A549 treated with CORT108297 at 1 μM for 4 hours (cell line): ENCODE results near the gene RMI1. TPM values are rescaled to one million over a fixed set of nuclear protein-coding genes. Genes with fewer than 3 reads are reported as not detected.

Source experiments
- total RNA-seq: library from RNA; stranded (reverse); fragments of 200-300 nt; extraction: Qiagen RNA extraction; gene quantifications from 5 replicates; pipeline ENCODE4 v1.2.3, GENCODE V29; 2022

The RMI1 gene
- 9.4 to 15.5 TPM (median 11.0 TPM) in 5 replicates for total RNA-seq

DNA sequence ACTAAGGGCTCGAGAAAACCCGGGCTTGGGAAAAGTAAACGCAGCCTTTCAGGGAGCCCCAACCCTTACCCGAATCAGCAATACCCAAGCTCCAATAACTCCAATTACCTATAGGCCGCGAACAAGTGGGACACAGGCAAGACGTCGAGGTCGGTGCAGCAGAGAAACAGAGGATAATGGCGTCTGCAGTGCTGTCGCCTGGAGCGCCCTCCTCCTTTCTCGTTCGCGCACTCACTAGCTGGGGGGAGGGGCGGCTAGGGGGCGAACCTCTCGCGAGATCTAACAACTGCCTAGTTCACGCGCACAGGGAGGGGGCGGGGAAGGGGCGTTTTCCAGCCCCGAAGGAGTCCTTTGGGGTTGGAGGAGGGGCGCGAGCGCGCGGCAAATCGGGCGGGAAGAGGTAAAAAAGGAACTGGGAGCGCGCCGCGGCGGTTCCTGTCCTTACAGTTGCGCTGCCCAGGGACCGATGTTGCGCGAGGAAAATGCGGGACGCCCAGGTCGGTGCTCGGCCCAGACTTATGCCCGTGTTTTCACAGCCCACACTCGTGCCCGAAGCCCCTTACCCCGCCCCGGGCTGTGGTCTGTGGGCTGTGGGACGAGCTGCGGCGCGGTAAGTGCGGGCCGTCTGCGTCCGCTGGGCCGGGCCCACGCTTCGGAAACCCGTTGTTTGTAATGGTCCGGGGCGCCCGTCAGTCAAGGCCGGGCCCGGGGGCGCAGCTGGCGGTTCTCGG, at the start of gene RMI1:
Gene RMI1, plus strand, starts transcription at position 411 of the 731 bp plus-strand sequence. CDS start 20,182 bp downstream, outside the sequence.

DNA sequence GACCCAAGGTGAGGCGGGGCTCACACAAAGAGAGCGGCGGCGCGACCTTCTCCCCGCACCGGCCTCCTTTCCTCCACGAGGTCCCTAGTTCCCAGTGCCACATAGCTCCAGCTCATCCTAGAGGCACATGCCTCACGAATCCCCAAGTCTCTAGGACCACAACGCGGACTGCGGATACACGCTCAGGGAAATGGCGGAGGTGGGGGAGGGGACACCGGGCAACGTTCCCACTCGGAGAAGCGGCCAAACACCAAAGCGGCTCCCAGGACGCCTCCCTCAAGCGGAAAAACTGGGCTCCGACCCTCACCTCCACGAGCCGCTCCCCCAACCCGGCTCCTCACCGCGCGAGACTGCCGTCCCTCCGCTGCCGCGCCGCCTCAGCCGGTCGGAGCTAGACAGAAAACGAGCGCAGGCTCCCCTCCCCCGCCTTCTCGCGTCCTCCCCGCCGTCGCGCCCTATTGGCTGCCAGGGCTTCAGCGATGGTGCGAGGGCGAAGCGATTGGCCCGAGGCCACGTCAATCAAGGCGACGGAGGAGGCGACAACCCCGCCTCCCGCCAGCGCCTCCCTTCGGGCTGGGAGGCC, 702 bp upstream of the RMI1 start, which contains the start of gene HNRNPK:
Gene HNRNPK, minus strand, starts transcription at position 404 of the 583 bp plus-strand sequence. CDS start 1,963 bp downstream, outside the sequence.

Other genes starting within 250 kb of the RMI1 start
- gene GKAP1, start 163.0 kb upstream of the RMI1 start, total RNA-seq = 4.4 to 6.3 TPM (median 5.2 TPM) in 5 replicates
- 1.0 to 1.3 TPM (median 1.2 TPM) in 5 replicates for gene KIF27, start 59.4 kb upstream of the RMI1 start, total RNA-seq
- gene HNRNPK, start 590 bp upstream of the RMI1 start, total RNA-seq = 519 to 681 TPM (median 534 TPM) in 5 replicates